WI38 (cell line): ENCODE data around the gene AP4S1.
A peak's percentile ranks its signal among the peaks of the same experiment; 100 is the strongest.

Experiments
- H3K4me3 ChIP-seq: 2 replicates; pipeline ENCODE4 v1.5.1; 2011; ENCODE audit warnings: low read depth, mild to moderate bottlenecking, control low read depth, low read length
- CTCF ChIP-seq: IDR thresholded peaks from 2 replicates; pipeline ENCODE4 v1.5.1; 2012; ENCODE audit warnings: low read depth, mild to moderate bottlenecking, control low read depth, low read length

The AP4S1 gene

GRCh38 chr14:31024010-31024480, 1.4 kb upstream of the AP4S1 start:
- no peak for TF ChIP-seq CTCF
- H3K4me3 ChIP-seq: peak overlapping the region; percentile 94

GRCh38 chr14:31024577-31025366, 677 bp upstream of the AP4S1 start:
- H3K4me3 ChIP-seq: peak overlapping the region; percentile 94
- no peak for TF ChIP-seq CTCF

- H3K4me3 ChIP-seq: peak within 1 kb of the TSS; percentile 94
- TF ChIP-seq CTCF: no peak
Measured at GRCh38 chr14:31026077-31026449, 614 bp downstream of the AP4S1 start, which contains the start of gene STRN3. TSS of gene STRN3 (minus strand) at chr14:31026379. CDS start at chr14:31026185, 194 bp downstream.

GRCh38 chr14:31026450-31027235, 1.2 kb downstream of the AP4S1 start:
- TF ChIP-seq CTCF: no peak
- H3K4me3 ChIP-seq: peak overlapping the region; percentile 94

- no peak overlapping the region; the same call in 1 of the 2 replicates for H3K4me3 ChIP-seq
- TF ChIP-seq CTCF: no peak
Measured at GRCh38 chr14:31027847-31028246, 2.4 kb downstream of the AP4S1 start.

- H3K4me3 ChIP-seq: no peak overlapping the region
- TF ChIP-seq CTCF: no peak
Measured at GRCh38 chr14:31029016-31029970, 3.8 kb downstream of the AP4S1 start.
